Breast epithelium (tissue), 4 donors: ENCODE data around the gene COL26A1. TPM values are rescaled to one million over a fixed set of nuclear protein-coding genes. Genes with fewer than 3 reads are reported as not detected.
"Not testable (repeated sequence)": the region's sequence is repeated elsewhere in the genome, so short reads cannot be mapped to it uniquely, and the experiment has no call there.

Experiments used
- DNase-seq, 2 donors: peaks; one replicate each; pipeline ENCODE4 v3.0.0-alpha.2; 2019; ENCODE audit warnings: low spot score in 2 of 2
- H3K27ac ChIP-seq, 2 donors: fragments of 200-600 bp; sonication (generic) in 1 of 2; one replicate each; pipeline ENCODE4 v1.5.1; 2016 to 2019; ENCODE audit warnings: mild to moderate bottlenecking in 1 of 2
- H3K27me3 ChIP-seq, 2 donors: fragments of 200-600 bp; sonication (generic) in 1 of 2; one replicate each; pipeline versions ENCODE4 v1.5.1 to v1.6.0; 2017 to 2019; ENCODE audit warnings: control low read depth in 1 of 2, mild to moderate bottlenecking in 1 of 2
- H3K36me3 ChIP-seq: fragments of 200-600 bp; one replicate; pipeline ENCODE4 v1.5.1; 2019
- H3K4me1 ChIP-seq, 2 donors: fragments of 200-600 bp; sonication (generic); one replicate each; pipeline ENCODE4 v1.5.1; 2016 to 2019; ENCODE audit warnings: control low read depth in 1 of 2
- H3K4me3 ChIP-seq, 3 donors: fragments of 200-600 bp; sonication (generic); 1 replicate in 2 of 3; 2 replicates in 1 of 3; pipeline ENCODE4 v1.5.1; 2016 to 2019; ENCODE audit warnings: mild to moderate bottlenecking in 3 of 3, moderate library complexity in 2 of 3
- H3K9me3 ChIP-seq, 2 donors: fragments of 200-600 bp; sonication (generic) in 1 of 2; one replicate each; pipeline ENCODE4 v1.5.1; 2016 to 2019; ENCODE audit warnings: control low read depth in 1 of 2
- POLR2A ChIP-seq: fragments of 450-650 bp; IDR thresholded peaks from one replicate; pipeline ENCODE4 v1.6.1; 2016; ENCODE audit warnings: antibody characterized with exemption, mild to moderate bottlenecking, moderate library complexity
- POLR2AphosphoS5 ChIP-seq, 3 donors: sonication (generic); formaldehyde crosslinking; IDR thresholded peaks; one replicate each; pipeline ENCODE4 v1.6.1; 2017; ENCODE audit warnings: antibody characterized with exemption in 3 of 3
- intact Hi-C: fragments of 100-400 bp; cut with DNase I; formaldehyde crosslinking; loops from one replicate; pipeline ENCODE4 v1.15.1; 2023; ENCODE audit warnings: low total_unique reads
- total RNA-seq, 3 donors: library from RNA; depleted of rRNA; stranded (reverse); fragments of >200 nt; gene quantifications; one replicate each; pipeline ENCODE4 v1.1.0, GENCODE V29; 2016
- TF ChIP-seq, protein P1 (sequence below), 3 donors: fragments of 450-650 bp; IDR thresholded peaks; one replicate each; pipeline ENCODE4 v1.5.1; 2016 to 2017; ENCODE audit warnings: antibody characterized with exemption in 3 of 3, mild to moderate bottlenecking in 3 of 3, moderate library complexity in 3 of 3

COL26A1 gene
- total RNA-seq, 3 donors from 2014 or later, result not detected

DNA sequence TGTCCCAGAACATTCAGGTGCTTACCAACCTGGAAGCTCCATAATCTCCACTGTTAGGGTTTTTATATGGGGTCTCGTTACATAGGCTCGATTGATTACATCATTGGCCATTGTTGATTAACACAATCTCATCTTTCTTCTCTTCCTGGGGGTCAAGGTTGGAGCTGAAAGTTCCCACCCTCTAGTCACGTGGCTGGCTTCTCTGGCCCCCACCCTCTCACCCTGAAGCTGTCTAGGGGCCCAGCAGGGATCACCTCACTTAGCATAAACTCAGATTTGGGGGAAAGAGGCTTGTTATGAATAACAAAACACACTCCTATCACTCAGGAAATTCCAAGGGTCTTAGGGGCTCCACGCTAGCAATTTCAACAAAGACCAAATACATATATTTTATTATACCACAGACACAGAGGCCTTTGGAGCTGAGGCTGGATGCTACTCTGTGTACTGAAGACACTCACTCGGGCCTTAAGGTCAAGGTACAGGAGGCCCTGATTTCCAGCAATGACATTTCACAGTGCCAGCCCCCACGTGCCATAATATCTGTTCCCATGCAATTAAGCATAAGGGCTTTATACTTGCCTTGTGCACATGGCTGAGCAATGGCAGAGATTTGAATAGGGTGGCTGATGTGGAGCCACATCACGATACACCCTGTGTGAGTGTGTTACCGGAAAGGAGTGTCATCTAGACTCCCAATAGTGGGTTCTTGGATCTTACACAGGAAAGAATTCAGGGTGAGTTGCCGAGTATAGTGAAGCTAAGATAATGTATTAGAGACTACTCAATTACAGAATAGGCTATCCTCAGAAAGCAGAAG, 108.2 kb downstream of the COL26A1 start:
- peak in 1 of 2 donors; percentile 38 for DNase-seq
- Histone ChIP-seq H3K27me3 (no peaks in the 10 kb centered on the region), H3K9me3 (no peaks in the 10 kb centered on the region), H3K27ac (no peak overlapping the region), H3K4me1 (no peaks in the 10 kb centered on the region), H3K36me3 (no peaks in the 10 kb centered on the region), H3K4me3 (no peak overlapping the region)
- TF ChIP-seq, protein P1, sequence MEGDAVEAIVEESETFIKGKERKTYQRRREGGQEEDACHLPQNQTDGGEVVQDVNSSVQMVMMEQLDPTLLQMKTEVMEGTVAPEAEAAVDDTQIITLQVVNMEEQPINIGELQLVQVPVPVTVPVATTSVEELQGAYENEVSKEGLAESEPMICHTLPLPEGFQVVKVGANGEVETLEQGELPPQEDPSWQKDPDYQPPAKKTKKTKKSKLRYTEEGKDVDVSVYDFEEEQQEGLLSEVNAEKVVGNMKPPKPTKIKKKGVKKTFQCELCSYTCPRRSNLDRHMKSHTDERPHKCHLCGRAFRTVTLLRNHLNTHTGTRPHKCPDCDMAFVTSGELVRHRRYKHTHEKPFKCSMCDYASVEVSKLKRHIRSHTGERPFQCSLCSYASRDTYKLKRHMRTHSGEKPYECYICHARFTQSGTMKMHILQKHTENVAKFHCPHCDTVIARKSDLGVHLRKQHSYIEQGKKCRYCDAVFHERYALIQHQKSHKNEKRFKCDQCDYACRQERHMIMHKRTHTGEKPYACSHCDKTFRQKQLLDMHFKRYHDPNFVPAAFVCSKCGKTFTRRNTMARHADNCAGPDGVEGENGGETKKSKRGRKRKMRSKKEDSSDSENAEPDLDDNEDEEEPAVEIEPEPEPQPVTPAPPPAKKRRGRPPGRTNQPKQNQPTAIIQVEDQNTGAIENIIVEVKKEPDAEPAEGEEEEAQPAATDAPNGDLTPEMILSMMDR (IDR thresholded peaks at IDR 0.05), result no peak
- TF ChIP-seq POLR2AphosphoS5 (IDR thresholded peaks at IDR 0.05), result no peak
- TF ChIP-seq POLR2A, result no peak
- intact Hi-C loops, result no loop called here

DNA sequence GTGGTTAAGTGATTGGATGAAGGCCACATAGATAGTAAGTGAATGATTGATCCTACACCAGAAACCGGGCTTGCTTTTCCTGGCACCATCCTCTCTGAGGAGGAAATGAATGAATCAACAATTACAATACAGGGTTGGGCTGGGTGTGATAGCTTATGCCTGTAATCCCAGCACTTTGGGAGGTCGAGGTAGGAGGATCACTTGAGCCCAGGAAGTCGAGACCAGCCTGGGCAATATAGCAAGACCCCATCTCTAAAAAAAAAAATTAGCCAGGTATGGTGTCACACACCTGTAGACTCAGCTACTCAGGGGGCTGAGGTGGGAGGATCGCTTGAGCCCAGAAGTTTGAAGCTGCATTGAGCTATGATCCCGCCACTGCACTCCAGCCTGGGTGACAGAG, 111.5 kb downstream of the COL26A1 start:
- Histone ChIP-seq H3K4me3 (no peak overlapping the region), H3K27me3 (no peaks in the 10 kb centered on the region), H3K27ac (no peak overlapping the region), H3K36me3 (no peaks in the 10 kb centered on the region), H3K9me3 (peaks cover 0 to 6% of the 10 kb centered on the region in 2 donors), H3K4me1 (no peaks in the 10 kb centered on the region)
- intact Hi-C loops, result no loop called here
- TF ChIP-seq POLR2AphosphoS5 (IDR thresholded peaks at IDR 0.05), result no peak
- no peak for DNase-seq

DNA sequence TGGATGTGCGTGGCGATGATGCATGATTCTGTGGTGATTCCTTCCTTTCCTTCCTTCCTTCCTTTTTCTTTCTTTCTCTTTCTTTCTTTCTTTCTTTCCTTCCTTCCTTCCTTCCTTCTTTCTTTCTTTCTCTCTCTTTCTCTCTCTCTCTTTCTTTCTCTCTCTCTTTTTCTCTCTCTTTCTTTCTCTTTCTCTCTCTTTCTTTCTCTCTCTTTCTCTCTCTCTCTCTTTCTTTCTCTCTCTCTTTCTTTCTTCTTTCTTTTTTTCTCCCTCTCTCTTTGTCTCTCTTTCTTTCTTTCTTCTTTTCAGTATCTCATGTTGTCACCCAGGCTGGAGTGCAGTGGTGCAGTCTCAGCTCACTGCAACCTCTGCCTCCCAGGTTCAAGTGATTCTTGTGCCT, 113.0 kb downstream of the COL26A1 start:
- H3K4me3 ChIP-seq, H3K27me3 ChIP-seq, DNase-seq, H3K4me1 ChIP-seq, H3K27ac ChIP-seq, H3K36me3 ChIP-seq, intact Hi-C loops: not testable (repeated sequence)
- H3K9me3 ChIP-seq, result peaks cover 0 to 11% of the 10 kb centered on the region in 2 donors

DNA sequence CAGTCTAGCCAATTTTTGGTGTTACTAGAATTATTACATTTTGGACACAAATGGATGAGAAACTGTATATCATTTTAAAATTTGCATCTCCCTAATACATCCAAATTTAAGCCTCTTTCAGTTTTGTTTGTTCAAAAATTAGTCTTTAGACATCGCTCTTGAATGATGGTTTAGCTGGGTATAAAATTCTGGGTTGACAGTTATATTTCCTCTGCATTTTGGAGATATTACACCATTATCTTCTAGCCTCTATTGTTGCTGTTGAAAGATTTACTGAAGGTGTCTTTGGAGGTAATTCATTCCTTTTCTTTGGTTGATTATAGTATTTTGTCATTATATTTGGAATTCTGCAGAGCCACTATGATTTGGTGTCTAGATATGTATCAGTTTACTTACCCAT, 116.5 kb downstream of the COL26A1 start:
- no peaks in the 10 kb centered on the region for H3K36me3 ChIP-seq
- H3K4me1 ChIP-seq, result no peaks in the 10 kb centered on the region
- no peak overlapping the region for H3K27ac ChIP-seq
- no peak for TF ChIP-seq POLR2AphosphoS5 (IDR thresholded peaks at IDR 0.05)
- TF ChIP-seq, protein P1 (IDR thresholded peaks at IDR 0.05), result no peak
- TF ChIP-seq POLR2A, result no peak
- intact Hi-C loops, result no loop called here
- peaks cover 0 to 11% of the 10 kb centered on the region in 2 donors for H3K9me3 ChIP-seq
- H3K4me3 ChIP-seq, result no peak overlapping the region
- no peak for DNase-seq
- H3K27me3 ChIP-seq, result no peaks in the 10 kb centered on the region

DNA sequence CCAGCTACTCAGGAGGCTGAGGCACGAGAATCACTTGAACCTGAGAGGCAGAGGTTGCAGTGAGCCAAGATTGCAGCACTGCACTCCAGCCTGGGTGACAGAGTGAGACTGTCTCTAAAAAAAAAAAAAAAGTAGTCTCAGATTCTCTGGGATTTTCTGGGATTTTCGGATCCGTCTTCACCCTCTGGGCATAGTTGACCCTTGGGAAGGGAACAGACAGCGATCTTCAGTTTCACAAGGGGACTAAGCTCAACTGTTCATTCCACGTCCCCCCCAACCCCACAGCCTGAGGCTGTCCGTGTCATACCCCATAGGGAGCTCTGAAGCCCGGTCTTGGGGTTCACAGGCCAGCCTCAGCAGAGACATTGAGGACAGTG, 123.4 kb downstream of the COL26A1 start:
- H3K27ac ChIP-seq, H3K9me3 ChIP-seq, H3K4me3 ChIP-seq, DNase-seq, H3K4me1 ChIP-seq, H3K36me3 ChIP-seq, H3K27me3 ChIP-seq, intact Hi-C loops: not testable (repeated sequence)

DNA sequence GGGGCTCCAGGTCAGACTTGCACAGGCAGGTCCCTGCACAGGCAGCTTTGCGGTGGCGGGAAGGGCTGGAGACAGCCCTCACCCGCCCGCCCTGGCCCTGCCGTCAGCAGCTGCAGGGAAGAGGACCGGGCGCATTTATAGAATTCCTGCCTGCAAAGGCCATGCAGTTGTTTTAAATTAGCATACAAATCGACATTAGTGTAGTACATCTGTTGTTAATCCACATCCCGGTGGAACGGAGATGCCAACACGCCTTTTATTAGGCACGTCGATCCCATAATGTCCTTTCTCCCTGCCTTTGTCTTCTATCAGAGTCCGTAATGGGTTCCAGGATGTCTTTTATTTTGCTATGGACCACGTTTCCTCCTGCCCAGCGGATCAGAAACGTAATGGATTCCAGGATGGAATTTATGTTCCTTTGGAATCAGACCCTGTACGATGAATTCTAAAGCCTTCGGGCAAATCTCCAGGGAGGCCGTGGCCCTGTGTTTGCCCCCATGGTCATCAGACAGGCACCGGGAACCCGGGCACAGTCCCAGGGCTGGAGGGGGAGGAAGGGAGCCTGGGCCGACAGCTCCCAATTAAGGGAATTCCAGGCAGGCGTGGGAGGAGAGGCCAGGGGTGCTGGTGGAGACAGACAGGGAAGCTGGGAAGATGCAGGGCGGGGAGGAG, 123.9 kb downstream of the COL26A1 start:
- H3K9me3 ChIP-seq, result no peaks in the 10 kb centered on the region
- no peak overlapping the region for H3K27ac ChIP-seq
- H3K4me3 ChIP-seq, result no peak overlapping the region
- intact Hi-C loops, result no loop called here
- TF ChIP-seq POLR2A, result no peak
- TF ChIP-seq POLR2AphosphoS5 (IDR thresholded peaks at IDR 0.05), result no peak
- TF ChIP-seq, protein P1 (IDR thresholded peaks at IDR 0.05), result no peak
- no peaks in the 10 kb centered on the region for H3K4me1 ChIP-seq
- H3K36me3 ChIP-seq, result no peaks in the 10 kb centered on the region
- no peak for DNase-seq
- peaks cover 0 to 4% of the 10 kb centered on the region in 2 donors for H3K27me3 ChIP-seq
